HG02885 (cell line): Measurements from ENCODE around the gene SGPP2.

Source experiments
- ATAC-seq: cut with Tn5 transposase; IDR thresholded peaks from one replicate; pipeline ENCODE4 v1.9.1; 2021; ENCODE audit warnings: mild to moderate bottlenecking; ENCODE audit not compliant: unreplicated experiment, poor library complexity

The SGPP2 gene

GRCh38 chr2:222459983-222460382, 35.6 kb downstream of the SGPP2 start:
- ATAC-seq = no peak

GRCh38 chr2:222465746-222466145, 41.4 kb downstream of the SGPP2 start:
- no peak for ATAC-seq

GRCh38 chr2:222468346-222468745, 44.0 kb downstream of the SGPP2 start:
- no peak for ATAC-seq

- ATAC-seq = no peak
Observed at GRCh38 chr2:222470802-222471468, 46.6 kb downstream of the SGPP2 start.

- ATAC-seq = no peak
Observed at GRCh38 chr2:222477962-222478608, 53.7 kb downstream of the SGPP2 start.

- ATAC-seq = no peak
Observed at GRCh38 chr2:222479859-222480258, 55.5 kb downstream of the SGPP2 start.

- no peak for ATAC-seq
Observed at GRCh38 chr2:222480497-222480896, 56.2 kb downstream of the SGPP2 start.

GRCh38 chr2:222481941-222482340, 57.6 kb downstream of the SGPP2 start:
- no peak for ATAC-seq

GRCh38 chr2:222483513-222484039, 59.2 kb downstream of the SGPP2 start:
- no peak for ATAC-seq

- ATAC-seq = no peak
Observed at GRCh38 chr2:222485367-222486211, 61.2 kb downstream of the SGPP2 start.

GRCh38 chr2:222490131-222490530, 65.8 kb downstream of the SGPP2 start:
- no peak for ATAC-seq

- no peak for ATAC-seq
Observed at GRCh38 chr2:222492683-222493082, 68.3 kb downstream of the SGPP2 start.

GRCh38 chr2:222494104-222494739, 69.9 kb downstream of the SGPP2 start:
- no peak for ATAC-seq

GRCh38 chr2:222495388-222495787, 71.0 kb downstream of the SGPP2 start:
- ATAC-seq = no peak

GRCh38 chr2:222499226-222499625, 74.9 kb downstream of the SGPP2 start:
- no peak for ATAC-seq

GRCh38 chr2:222504191-222504590, 79.8 kb downstream of the SGPP2 start:
- ATAC-seq = no peak

- peak; percentile 99 for ATAC-seq
Observed at GRCh38 chr2:222504719-222505118, 80.4 kb downstream of the SGPP2 start.

- no peak for ATAC-seq
Observed at GRCh38 chr2:222506230-222506935, 82.0 kb downstream of the SGPP2 start.

- ATAC-seq = no peak
Observed at GRCh38 chr2:222514901-222515300, 90.6 kb downstream of the SGPP2 start.
